Liver (tissue), 3 donors: Measurements from ENCODE around the gene GALNT10.

Experiments used
- JUND ChIP-seq, 2 donors: IDR thresholded peaks; 2 replicates each; pipeline ENCODE4 v1.6.1; 2016; ENCODE audit warnings: antibody characterized with exemption in 2 of 2
- RAD21 ChIP-seq, 2 donors: IDR thresholded peaks; 2 replicates each; pipeline ENCODE4 v1.6.1; 2016; ENCODE audit warnings: antibody characterized with exemption in 2 of 2, mild to moderate bottlenecking in 2 of 2
- TAF1 ChIP-seq: conservative IDR thresholded peaks from 2 replicates; pipeline ENCODE4 v1.6.1; 2016; ENCODE audit warnings: antibody characterized with exemption, mild to moderate bottlenecking
- TF ChIP-seq, protein P1 (sequence below): fragments of 150-350 bp; IDR thresholded peaks from 2 replicates; pipeline ENCODE4 v1.5.1; 2017; ENCODE audit warnings: improper control_type of control experiment, low read depth, low read length; ENCODE audit not compliant: missing input control
- TF ChIP-seq, protein P2 (sequence below): IDR thresholded peaks from 2 replicates; pipeline ENCODE4 v1.6.1; 2016; ENCODE audit warnings: antibody characterized with exemption, mild to moderate bottlenecking
- TF ChIP-seq, protein P3 (sequence below): IDR thresholded peaks from 2 replicates; pipeline ENCODE4 v1.6.1; 2016; ENCODE audit warnings: antibody characterized with exemption
- donor health status: healthy.
- donor health status: healthy.

DNA sequence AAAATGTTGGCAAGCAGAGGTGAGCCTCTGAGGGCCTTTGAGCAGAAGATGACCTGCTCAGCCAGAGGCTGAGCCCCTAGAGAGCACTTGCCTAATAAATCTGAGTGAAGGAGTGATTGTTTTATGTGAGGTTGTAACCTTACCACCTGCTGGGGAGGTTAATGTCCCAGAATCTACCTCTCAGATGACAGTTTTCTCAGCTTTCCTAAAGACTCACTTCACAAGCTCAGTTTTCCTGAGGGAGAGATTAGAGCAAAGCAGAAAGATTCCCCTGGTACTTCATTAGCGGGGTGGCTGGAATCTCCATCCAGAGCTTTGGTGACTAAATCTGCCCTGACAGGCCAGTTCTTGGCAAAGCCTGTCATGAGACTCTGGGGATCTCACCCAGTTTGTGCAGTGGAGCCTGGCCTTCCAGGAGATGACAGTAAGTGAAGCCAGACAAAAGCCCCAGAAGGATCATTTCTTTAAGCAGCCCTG is 48.8 kb upstream of the GALNT10 start:
- TF ChIP-seq, protein P1, sequence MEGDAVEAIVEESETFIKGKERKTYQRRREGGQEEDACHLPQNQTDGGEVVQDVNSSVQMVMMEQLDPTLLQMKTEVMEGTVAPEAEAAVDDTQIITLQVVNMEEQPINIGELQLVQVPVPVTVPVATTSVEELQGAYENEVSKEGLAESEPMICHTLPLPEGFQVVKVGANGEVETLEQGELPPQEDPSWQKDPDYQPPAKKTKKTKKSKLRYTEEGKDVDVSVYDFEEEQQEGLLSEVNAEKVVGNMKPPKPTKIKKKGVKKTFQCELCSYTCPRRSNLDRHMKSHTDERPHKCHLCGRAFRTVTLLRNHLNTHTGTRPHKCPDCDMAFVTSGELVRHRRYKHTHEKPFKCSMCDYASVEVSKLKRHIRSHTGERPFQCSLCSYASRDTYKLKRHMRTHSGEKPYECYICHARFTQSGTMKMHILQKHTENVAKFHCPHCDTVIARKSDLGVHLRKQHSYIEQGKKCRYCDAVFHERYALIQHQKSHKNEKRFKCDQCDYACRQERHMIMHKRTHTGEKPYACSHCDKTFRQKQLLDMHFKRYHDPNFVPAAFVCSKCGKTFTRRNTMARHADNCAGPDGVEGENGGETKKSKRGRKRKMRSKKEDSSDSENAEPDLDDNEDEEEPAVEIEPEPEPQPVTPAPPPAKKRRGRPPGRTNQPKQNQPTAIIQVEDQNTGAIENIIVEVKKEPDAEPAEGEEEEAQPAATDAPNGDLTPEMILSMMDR = no peak
- no peak for TF ChIP-seq JUND (IDR thresholded peaks at IDR 0.05)
- TF ChIP-seq, protein P2, sequence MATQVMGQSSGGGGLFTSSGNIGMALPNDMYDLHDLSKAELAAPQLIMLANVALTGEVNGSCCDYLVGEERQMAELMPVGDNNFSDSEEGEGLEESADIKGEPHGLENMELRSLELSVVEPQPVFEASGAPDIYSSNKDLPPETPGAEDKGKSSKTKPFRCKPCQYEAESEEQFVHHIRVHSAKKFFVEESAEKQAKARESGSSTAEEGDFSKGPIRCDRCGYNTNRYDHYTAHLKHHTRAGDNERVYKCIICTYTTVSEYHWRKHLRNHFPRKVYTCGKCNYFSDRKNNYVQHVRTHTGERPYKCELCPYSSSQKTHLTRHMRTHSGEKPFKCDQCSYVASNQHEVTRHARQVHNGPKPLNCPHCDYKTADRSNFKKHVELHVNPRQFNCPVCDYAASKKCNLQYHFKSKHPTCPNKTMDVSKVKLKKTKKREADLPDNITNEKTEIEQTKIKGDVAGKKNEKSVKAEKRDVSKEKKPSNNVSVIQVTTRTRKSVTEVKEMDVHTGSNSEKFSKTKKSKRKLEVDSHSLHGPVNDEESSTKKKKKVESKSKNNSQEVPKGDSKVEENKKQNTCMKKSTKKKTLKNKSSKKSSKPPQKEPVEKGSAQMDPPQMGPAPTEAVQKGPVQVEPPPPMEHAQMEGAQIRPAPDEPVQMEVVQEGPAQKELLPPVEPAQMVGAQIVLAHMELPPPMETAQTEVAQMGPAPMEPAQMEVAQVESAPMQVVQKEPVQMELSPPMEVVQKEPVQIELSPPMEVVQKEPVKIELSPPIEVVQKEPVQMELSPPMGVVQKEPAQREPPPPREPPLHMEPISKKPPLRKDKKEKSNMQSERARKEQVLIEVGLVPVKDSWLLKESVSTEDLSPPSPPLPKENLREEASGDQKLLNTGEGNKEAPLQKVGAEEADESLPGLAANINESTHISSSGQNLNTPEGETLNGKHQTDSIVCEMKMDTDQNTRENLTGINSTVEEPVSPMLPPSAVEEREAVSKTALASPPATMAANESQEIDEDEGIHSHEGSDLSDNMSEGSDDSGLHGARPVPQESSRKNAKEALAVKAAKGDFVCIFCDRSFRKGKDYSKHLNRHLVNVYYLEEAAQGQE = no peak
- TF ChIP-seq, protein P3, sequence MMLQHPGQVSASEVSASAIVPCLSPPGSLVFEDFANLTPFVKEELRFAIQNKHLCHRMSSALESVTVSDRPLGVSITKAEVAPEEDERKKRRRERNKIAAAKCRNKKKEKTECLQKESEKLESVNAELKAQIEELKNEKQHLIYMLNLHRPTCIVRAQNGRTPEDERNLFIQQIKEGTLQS = no peak
- TF ChIP-seq RAD21 (IDR thresholded peaks at IDR 0.05) = no peak
- no peak for TF ChIP-seq TAF1
